GM18526 (cell line): ENCODE results near the gene LRP1B.

Experiments used
- POLR2A ChIP-seq: IDR thresholded peaks from 3 replicates; pipeline ENCODE4 v1.6.1; 2011; ENCODE audit not compliant: insufficient read length; ENCODE audit errors: extremely low read depth

Gene LRP1B

DNA sequence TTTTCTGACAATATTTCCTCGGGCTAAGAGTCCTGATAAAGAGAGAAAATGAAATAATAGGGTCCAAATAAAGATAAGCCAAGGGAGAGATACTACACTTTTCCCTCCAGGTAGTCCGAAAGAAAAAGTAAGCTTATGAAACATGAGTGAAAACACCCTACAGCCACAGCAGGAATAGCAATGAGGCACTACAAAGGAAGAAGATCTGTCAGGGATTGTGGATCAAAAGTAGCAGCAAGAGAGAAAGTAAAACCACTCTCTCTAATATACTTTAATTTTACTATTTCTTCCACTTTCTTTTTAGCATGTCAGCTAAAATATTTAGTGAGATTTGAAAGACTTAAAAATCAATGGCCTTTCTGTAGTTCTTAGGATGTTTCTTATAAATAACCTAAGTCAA is 1601.8 kb downstream of the LRP1B start:
- no peak for TF ChIP-seq POLR2A

DNA sequence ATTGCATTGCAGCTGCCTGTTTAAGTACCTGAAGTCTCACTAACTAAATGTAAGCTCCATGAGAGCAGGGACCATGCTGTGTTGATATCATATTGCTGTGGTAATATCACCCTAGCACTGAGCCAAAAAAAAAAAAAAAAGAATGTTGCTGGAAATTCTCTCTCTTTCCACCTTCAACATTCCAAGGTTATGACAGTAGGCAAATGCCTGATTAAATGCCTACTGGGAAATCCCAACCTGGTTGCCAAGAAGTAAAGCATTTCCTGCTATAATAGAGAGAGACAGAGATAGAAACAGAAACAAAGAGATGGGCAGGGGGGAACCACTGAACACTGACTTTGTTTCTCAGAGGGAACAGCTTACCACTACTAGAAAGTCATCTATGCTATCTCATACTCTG is 1604.2 kb downstream of the LRP1B start:
- no peak for TF ChIP-seq POLR2A

DNA sequence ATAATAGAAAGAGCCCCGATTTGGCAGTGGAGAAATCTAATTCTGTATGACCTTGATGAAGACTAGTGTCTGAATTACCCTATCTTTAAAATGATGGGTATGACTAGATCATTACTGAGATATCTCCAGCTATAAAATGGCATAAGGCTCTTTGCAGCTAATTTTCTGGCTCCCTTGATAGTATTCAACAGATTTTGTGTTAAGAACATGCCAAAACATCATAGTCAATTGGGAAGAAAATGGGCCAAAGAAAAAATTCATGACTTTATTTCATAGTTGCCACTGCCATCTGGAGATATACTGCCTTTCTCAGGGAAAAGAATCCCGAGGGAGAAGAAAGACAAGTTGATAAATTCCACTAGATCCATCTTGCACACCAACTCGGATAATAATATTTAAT is 1618.7 kb downstream of the LRP1B start:
- TF ChIP-seq POLR2A = no peak

DNA sequence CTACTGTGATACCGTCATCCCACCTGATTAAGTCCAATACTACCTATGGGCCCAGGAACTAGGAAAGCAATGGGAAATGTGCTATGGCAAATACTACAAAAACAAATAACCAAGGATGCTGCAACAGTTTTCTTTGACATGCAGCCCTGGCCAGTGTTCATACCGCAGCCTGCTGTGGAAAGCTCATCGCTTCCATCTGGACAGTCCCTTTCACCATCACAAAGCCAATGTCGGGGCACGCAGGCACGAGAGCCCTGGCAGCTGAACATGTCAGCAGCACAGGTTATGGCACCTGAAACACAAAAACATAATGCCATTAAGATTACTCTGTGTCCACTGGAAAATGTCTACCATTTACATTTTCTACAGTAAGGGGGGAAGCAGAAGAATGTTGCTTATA is 1621.1 kb downstream of the LRP1B start:
- TF ChIP-seq POLR2A = no peak

DNA sequence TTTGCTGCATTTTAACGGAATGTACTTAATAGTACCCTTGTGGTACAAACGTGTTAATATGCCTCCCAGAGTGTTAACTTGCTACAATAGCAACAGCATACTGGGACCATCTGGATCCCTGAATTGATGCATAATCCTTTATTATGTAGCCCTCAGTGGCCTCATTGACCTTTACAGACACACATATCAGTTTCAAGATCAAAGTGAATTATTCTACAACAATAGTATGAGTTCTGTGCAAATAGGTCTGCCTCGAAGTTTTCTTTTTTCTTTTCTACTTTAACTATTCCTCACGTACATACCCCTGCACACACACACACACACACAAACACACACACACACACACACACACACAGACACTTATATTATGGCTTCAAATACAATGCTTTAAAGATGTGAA is 1622.1 kb downstream of the LRP1B start:
- no peak for TF ChIP-seq POLR2A

DNA sequence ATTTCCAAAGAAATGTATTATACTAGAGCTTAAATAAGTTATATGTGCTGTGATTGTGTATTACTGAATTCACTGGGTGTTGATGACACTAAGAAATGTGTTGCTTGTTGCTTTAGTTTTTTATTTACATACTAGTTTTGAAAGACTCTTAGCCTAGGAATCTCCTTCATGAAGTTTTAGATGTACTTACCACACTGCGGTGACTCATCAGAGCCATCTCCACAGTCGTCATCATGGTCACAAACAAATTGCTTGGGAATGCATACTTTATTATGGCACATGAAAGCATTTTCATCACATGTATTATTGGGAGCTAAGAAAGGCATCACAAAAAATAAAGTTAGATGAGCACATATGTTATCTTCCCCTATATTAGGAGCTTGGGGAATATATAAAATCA is 1624.2 kb downstream of the LRP1B start:
- no peak for TF ChIP-seq POLR2A

DNA sequence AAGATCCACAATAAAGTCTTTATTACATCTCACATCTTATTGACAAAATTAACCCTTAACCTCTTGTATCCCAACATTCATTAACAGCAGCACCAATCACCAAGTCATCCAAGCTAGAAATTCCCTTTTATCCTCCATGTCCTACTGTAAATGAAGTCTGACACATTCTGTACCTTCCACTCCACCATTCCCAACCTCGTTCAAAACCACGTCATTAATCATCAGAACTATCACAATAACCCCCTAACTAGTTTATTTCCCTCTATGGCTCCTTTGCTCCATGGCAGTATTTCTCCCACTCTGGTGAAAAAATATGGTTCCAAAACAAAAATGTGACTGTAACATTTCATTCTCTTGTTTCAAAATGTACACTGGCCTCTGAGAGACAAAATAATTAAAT is 1626.2 kb downstream of the LRP1B start:
- no peak for TF ChIP-seq POLR2A

DNA sequence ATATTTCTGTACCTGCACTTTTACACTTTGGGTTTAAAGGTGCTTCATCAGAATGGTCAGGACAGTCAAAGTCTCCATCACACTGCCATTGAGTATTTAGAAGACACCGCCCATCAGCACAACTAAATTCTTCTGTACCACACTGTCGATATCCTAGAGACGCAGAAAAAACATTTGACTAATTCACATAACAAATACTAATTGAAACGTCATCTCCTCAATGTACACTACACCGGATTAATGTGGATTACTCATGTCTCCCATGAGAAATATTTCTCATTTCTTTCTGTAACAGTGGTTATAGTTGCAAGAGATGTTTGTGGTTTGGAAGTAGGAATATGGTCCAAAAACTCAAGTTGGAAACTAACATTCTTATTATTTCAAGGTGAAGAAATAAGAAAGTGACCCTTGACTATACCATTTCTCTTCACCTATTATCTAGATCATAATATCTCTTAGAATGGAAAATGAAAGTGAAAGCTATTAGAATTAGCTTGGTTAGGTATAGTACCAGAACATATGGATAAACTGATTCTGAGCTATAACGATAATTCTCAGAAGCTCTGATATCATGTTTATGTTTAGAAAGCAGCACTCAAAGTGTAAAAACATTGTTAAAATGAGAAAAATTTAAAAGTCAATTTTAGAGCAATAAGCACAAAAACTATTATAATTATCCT is 1627.7 kb downstream of the LRP1B start:
- TF ChIP-seq POLR2A = no peak

DNA sequence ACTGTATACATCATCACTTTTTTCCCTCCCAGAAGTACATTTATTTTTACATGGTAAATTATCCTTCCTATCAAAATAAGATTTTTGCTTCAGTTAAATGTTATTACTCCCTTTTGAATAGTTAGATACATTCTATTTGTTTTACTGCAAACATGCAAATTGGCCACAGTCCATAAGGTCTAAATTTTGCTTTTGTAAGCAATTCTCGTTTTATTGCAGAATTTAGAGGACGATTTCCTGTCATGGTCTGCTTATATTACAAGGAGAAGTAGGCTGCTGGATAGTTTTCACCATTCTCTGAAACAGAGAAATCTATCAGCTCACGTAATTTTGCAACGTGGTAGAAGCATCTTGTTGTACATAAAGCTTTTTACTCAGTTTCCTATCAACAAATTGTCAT is 1632.5 kb downstream of the LRP1B start:
- no peak for TF ChIP-seq POLR2A

DNA sequence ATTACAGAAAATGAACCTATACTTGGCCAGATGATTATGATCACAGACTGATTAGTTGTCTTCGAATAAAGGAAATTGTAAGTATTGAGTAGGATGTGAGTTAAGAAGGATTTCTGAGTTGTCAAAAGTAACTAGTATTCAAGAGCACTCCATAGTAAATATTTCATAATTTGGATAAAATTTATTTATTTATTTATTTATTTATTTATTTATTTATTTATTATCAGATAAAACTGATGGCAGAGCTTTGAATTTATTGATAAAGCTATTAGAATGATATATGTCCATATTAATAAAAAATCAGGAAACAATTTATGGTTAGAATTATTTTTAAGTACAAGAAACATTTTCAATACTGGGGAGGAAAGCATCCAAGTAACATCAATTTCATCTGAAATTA is 1634.1 kb downstream of the LRP1B start:
- no peak for TF ChIP-seq POLR2A

DNA sequence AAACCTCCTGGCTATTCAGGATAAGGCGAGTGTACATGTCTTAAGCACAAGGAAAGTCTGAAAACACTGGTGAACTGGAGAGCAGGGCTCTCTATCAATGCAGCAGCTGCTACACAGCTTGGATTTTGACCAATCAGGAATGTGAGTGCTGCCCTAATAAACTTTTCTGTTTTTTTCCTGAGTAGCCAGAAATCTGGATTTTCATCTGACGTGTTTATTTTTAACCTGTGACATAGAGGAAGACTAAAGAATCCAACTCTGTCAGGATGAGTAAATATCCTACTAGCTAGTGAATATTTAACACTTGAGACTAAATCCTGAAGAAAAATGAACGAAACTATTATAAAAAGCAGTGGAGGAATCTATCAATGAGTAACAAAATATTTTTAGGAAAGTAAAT is 1638.9 kb downstream of the LRP1B start:
- no peak for TF ChIP-seq POLR2A

DNA sequence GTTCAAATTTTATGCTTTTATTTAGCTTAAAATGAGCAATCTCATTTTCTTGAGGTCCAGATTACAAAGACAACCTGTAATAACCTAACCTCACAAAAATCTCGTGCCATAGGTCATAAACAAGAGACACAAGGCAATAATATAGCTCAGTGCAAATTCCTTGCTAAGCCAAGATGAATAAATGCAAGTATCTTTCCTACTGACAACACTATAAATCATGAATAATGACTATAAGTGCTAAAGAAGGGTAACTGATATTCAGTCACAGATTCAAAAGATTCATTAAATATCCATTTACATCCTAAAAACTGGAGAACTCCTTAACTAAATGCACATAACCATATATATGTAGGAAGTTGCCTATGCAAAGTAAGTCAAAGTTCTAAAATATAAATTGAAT is 1641.6 kb downstream of the LRP1B start:
- TF ChIP-seq POLR2A = no peak

DNA sequence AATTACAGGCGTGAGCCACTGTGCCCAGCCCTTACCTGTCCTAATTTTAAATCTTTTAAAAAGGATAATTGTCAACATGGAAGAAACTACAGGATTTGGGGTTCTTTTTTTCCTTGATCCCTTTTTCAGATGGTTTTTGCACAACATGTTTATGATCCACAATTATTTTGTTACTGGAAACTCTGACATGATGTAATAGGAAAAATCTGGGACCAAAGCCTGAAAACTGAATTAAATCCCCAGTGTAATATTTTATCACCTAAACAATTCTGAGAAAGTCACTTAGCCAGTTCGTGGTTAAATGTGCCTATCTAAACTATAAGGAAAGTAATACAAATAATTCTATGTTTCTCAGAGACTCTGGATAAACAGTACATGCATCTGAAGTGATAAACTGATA is 1649.7 kb downstream of the LRP1B start:
- no peak for TF ChIP-seq POLR2A

DNA sequence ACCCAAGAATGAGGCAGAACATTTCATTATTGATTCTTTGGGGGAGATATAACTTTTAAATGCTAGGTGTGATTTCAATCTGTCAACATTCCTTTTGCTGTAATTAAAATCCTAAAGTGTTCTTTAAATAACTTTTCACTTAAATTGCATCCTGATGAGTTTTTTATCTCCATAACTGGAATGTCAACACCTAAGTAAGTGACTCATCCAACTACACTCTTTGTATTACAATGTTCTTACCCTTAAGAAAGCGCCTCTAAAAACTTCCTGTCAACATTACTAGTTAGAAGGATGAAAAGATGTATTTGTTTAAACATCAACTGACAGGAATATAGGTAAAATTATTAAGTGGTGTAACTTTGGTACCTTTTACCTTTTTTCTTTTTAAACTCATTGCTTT is 1657.0 kb downstream of the LRP1B start:
- TF ChIP-seq POLR2A = no peak

DNA sequence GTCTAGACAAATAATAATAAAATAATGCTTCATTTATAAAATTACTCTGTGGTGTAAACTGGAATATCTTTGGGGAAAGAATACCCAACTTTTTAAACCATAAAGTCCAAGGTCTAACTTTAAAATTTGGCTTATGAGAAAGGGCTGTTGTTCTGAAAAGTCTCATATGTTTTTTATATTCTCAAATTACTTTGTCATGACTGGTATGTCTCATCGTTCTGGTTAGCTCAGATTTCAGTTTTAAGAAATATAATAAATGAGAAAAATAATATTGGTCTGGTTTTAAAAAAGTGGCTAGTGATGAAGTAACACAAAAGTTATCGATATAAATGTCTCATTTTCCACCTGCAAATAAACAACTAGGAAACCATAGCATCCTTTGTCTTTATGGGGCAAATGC is 1658.1 kb downstream of the LRP1B start:
- TF ChIP-seq POLR2A = no peak

DNA sequence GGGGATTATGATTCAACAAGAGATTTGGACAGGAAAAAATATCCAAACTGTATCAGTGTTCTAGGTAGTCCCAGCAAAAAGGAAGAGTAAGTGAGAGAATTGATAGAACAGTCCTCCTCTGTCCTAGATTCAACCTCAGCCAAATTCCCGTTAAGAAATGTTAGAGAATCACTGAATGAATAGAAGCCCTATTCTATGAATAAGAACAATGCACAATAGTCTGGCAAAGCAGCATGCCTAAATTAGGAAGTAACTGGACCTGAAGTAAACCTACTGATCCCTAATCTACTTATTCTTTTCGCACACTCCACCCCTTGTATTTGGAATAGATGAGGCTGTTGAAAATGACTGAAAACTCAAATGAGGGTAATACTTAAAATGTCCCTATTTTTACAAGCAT is 1665.5 kb downstream of the LRP1B start:
- no peak for TF ChIP-seq POLR2A

DNA sequence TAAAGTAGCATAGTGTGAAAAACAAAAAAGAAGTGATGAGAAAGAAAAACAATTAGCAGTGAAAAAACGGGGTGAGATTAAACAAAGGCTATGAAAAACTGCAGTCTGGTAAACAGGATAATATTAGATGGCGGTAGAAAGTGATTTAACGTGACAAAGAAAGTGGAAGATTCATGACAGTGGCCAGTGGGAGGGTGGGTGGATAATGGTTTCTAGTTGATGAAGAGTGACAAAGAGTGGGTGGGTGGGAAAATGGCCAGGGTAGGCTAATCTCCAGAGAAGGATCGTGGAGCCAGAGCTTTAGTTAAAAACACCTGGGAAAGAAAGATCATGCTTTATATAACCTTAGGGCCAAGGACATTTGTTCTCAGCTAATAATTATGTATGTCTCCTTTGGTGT is 1667.8 kb downstream of the LRP1B start:
- no peak for TF ChIP-seq POLR2A

DNA sequence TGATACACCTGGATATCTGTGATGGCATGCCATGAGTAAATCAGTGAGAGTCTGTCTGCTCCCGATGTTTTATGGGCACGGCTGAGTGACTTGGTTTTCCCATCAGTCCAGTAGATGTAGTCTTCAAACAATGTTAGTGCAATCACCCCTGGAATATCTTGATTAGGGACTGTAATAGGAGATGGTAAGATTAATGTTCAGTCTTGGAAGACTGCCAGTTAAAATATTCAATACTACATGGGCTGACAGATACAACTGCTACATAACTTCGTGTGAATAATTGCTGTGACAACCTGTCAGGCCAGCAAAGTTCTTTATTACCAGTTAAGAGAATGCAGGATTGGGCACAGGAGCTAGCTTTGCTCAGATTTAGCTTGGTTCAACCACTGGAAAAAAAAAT is 1673.3 kb downstream of the LRP1B start:
- TF ChIP-seq POLR2A = no peak

DNA sequence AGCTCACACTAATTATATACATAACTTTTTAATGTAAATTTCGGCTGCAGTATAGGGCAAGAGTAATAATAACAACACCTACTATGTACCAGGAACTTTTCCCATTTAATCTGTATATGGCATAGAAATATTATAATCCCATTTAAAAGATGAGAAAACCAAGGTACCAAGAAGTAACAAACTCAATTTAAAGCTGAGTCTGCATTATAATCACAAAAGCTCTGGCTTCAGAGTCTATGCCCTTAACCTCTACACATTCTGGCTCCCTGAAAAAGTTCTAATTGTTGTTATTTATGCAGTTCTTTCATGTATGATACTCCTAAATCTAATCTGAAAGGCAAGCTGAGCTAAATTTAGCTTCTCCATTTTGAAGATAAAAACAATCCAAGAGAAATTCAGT is 1675.5 kb downstream of the LRP1B start:
- no peak for TF ChIP-seq POLR2A

DNA sequence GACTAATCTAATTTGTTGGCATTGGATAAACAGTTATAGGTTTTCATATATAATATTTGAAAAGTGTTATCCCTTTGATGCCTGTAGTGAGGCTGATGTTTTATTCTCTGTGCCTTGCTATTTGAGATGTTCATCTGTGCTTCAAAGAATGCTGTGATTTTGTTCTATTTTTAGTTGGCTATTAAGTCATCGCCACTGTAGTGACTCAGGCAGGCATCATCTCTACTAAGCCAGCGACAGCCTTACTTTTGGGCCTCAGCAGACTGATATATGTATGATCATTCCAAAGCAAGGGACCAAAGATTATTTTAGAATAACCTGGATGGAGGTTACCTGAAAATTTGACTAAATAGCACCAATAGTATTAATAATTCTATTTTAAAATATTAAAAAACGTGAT is 1676.1 kb downstream of the LRP1B start:
- no peak for TF ChIP-seq POLR2A
